IPS-20b (cell line): ENCODE results near the gene TRAPPC2B.
A peak's percentile ranks its signal among the peaks of the same experiment; 100 is the strongest.

ENCODE experiments used
- H3K27ac ChIP-seq: one replicate; pipeline ENCODE4 v1.5.1; 2013; ENCODE audit warnings: low read length
- H3K27me3 ChIP-seq: 2 replicates; pipeline ENCODE4 v1.6.1; 2013; ENCODE audit warnings: mild to moderate bottlenecking, low read length, inconsistent platforms; ENCODE audit not compliant: insufficient read depth
- H3K36me3 ChIP-seq: 2 replicates; pipeline ENCODE4 v1.6.1; 2013; ENCODE audit warnings: low read depth, mild to moderate bottlenecking, inconsistent platforms, low read length, moderate library complexity; ENCODE audit not compliant: insufficient read depth
- H3K4me1 ChIP-seq: 2 replicates; pipeline ENCODE4 v1.6.1; 2013; ENCODE audit warnings: mild to moderate bottlenecking, control low read depth, inconsistent platforms, low read length, moderate library complexity; ENCODE audit not compliant: insufficient read depth
- H3K4me3 ChIP-seq: 2 replicates; pipeline ENCODE4 v1.5.1; 2013; ENCODE audit warnings: mild to moderate bottlenecking, low read length, inconsistent platforms
- H3K9ac ChIP-seq: 2 replicates; pipeline ENCODE4 v1.6.1; 2013; ENCODE audit warnings: low read depth, mild to moderate bottlenecking, inconsistent platforms, low read length, moderate library complexity
- H3K9me3 ChIP-seq: 2 replicates; pipeline ENCODE4 v1.6.1; 2013; ENCODE audit warnings: mild to moderate bottlenecking, low read depth, low read length, inconsistent platforms; ENCODE audit not compliant: insufficient read depth

TRAPPC2B gene

DNA sequence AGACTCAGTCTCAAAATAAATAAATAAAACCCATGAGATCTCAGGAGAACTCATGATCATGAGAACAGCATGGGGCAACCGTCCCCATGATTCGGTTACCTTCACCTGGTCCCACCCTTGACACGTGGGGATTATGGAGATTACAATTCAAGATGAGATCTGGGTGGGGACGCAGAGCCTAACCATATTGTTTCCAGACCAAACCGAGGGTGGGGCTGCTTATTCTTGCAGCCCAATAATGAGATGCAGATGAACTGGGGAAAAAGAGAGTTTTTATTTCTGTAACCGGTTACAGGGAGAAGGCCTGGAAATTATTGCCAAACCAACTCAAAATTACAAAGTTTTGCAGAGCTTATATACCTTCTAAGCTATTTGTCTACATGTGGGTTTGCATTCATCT, 12.8 kb downstream of the TRAPPC2B start:
- Histone ChIP-seq H3K9me3 (peaks cover 61% of the 10 kb centered on the region), H3K27ac (no peak overlapping the region), H3K27me3 (no peaks in the 10 kb centered on the region), H3K4me3 (no peak overlapping the region), H3K4me1 (no peaks in the 10 kb centered on the region), H3K36me3 (peaks cover 40% of the 10 kb centered on the region; the same call in 1 of the 2 replicates), H3K9ac (no peak overlapping the region)

DNA sequence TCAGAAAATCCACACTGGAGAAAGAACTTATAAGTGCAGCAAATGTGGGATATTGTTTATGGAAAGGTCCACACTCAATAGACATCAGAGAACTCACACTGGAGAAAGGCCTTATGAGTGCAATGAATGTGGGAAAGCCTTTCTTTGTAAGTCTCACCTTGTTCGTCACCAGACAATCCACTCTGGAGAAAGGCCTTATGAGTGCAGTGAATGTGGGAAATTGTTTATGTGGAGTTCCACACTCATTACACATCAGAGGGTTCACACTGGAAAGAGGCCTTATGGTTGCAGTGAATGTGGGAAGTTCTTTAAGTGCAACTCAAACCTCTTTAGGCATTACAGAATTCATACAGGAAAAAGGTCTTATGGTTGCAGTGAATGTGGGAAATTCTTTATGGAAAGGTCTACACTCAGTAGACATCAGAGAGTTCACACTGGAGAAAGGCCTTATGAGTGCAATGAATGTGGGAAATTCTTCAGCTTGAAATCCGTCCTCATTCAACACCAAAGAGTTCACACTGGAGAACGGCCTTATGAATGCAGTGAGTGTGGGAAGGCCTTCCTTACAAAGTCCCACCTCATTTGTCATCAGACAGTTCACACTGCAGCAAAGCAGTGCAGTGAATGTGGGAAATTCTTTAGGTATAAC, 14.3 kb downstream of the TRAPPC2B start:
- Histone ChIP-seq H3K27me3 (no peaks in the 10 kb centered on the region), H3K9me3 (peaks cover 57% of the 10 kb centered on the region), H3K9ac (no peak overlapping the region)

DNA sequence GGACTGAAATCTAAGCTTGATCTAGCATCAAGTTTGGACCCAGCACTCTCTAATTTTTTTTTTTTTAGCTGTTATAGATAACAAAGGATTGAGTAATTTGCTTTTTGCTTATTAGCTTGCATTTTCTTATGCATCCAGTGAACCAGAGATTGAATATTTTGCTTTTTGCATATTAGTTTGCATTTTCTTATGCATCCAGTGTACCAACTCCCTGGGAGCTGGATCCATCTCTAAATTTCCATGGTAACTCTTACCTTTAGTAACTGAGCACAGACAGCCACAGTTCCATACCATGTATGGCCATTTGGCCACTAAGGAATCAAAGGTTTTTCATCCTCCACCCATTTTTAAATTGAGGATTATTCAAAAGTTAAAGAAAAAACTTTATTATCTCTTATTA, 17.6 kb downstream of the TRAPPC2B start:
- Histone ChIP-seq H3K27ac (no peak overlapping the region), H3K4me3 (no peak overlapping the region), H3K36me3 (peaks cover 19% of the 10 kb centered on the region; the same call in 1 of the 2 replicates), H3K4me1 (no peaks in the 10 kb centered on the region), H3K9me3 (peaks cover 36% of the 10 kb centered on the region), H3K9ac (no peak overlapping the region), H3K27me3 (no peaks in the 10 kb centered on the region)

More for the DNA sequence above, 14.3 kb downstream of the TRAPPC2B start:
- Histone ChIP-seq H3K27ac (no peak overlapping the region), H3K36me3 (peaks cover 35% of the 10 kb centered on the region; the same call in 1 of the 2 replicates), H3K4me3 (no peak overlapping the region), H3K4me1 (no peaks in the 10 kb centered on the region)

DNA sequence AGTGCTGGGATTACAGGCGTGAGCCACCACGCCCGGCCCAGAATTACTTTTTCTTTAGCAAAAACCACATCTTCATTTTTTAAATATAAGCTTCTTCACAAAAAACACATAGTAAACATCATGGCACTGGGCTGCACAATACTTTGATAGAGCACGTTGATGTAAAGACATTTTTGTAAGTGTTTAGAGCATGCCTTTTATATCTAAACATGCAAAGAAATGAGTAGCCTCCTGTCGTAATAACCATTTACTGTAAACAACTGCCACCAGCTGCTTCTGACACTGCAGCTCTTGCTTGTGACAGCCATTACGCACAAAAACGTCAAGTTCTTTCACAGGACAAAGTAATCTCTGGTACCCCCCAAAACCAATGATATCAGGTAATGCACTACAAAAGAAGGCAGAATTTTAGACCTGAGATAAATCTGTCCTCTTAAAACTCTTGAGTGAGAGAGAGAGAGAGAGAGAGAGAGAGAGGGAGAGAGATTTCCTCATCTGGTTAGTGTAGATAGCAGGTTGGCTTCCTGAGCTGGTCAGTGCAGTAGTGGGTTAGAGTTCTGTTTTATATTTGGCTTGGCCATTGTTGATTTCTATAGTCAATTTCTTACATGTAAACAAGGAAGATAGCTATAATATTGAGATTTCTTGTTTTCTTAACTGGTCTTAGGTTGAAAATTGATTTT, 19.6 kb downstream of the TRAPPC2B start:
- Histone ChIP-seq H3K27ac (no peak overlapping the region), H3K9ac (no peak overlapping the region), H3K27me3 (no peaks in the 10 kb centered on the region), H3K4me3 (no peak overlapping the region), H3K9me3 (peaks cover 22% of the 10 kb centered on the region), H3K4me1 (no peaks in the 10 kb centered on the region), H3K36me3 (peaks cover 6% of the 10 kb centered on the region; the same call in 1 of the 2 replicates)

DNA sequence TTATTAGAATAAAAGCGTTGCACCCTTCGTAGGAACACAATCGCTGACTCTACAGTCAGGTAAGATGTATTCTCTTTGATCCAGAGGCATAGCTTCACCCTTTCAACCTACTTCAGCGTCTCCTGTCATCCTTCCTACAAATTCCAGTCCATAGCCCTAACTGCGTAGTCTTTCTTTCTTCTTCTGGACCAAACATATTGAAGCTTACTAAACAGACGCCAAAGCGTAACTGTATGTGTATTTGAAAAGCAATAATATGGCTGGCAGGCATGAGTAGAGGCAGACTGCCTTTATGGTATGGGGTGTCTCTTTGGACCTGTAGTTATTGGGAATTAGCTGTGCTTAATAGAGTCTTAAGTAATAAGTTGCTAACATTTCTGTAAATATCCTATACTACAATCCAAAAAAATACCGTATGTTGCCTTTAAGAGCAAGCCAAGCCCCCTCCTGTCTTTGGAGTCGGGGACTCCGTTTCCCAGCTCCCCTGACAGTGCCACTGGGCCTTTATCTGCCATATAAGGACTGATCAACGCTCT, 25.9 kb downstream of the TRAPPC2B start:
- H3K27me3 ChIP-seq: no peaks in the 10 kb centered on the region
- H3K9me3 ChIP-seq: no peaks in the 10 kb centered on the region
- peaks cover 1% of the 10 kb centered on the region; the same call in 1 of the 2 replicates for H3K36me3 ChIP-seq
- H3K4me3 ChIP-seq: peak overlapping the region; percentile 53
- peak overlapping the region; percentile 36; the same call in 1 of the 2 replicates for H3K9ac ChIP-seq
- no peaks in the 10 kb centered on the region for H3K4me1 ChIP-seq
- peak overlapping the region; percentile 26 for H3K27ac ChIP-seq

DNA sequence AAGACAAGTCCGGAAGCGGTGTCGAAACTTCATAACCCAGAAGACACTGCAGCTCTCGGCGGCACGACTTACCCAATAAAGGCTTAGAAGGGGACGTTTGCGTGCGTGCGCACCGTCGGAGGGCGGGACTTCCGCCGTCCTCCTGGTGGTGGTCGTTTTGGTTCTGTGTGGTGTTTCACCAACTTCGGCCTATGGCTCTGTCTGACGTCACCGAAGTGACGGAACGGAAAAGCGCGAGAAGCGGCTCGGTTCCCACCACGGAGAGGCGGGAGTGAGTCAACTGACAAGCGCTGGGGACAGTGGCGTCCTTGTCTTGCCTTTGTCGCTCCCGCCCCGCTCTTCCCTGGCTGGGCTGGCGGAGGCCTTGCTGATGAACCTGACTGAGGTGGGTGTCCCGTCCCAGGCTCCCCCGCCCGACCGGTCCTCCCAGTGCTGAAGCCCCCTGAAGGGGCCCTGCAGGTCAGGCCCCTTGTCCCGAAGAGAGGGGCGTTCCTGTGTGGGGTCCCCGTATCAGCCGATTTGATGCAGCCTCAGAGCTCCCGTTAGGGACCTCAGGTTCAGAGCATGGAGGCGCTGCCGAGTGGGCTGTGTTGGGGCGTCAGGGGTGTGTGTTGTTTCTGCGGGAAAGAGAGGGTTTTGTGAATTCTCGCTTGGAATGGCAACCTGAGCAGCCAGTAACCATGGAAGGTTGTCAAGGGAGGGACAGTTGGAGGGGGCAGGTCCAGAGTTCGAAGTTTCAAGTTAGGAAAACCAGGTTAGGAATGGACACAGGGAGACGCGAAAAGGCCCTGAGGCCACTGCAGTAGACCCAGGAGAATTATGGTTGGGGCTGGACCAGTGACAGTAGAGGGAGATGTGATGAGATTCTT, 26.6 kb downstream of the TRAPPC2B start, which contains the start of gene ZNF548:
TSS of gene ZNF548 (plus strand) at position 125 of the 869 bp plus-strand sequence. CDS start at position 371, 246 bp downstream.
- peaks cover 4% of the 10 kb centered on the region; the same call in 1 of the 2 replicates for H3K36me3 ChIP-seq
- no peaks in the 10 kb centered on the region for H3K4me1 ChIP-seq
- peak within 1 kb of the TSS; percentile 26 for H3K27ac ChIP-seq

DNA sequence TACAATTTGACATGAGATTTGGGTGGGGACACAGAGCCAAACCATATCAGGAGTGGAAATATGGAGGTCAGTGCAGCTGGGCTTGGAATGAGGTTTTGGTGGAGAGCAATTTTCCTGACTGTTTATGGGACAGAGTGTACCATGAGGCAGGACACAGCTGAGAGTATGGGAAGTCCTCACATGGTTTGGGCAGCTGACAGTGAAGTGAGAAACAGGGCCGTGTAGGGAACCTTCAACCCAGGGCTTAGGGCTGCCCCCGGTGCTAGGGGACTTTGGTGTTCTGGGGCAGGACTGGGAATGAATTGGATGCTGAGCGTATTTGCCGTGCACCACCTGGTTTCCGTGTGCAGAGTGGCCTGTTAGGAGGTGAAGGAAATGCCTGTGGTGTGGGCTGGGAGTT, 32.4 kb downstream of the TRAPPC2B start:
- Histone ChIP-seq H3K9me3 (peaks cover 9% of the 10 kb centered on the region), H3K9ac (no peak overlapping the region), H3K27ac (no peak overlapping the region), H3K4me3 (no peak overlapping the region), H3K36me3 (peaks cover 27% of the 10 kb centered on the region), H3K27me3 (no peaks in the 10 kb centered on the region), H3K4me1 (no peaks in the 10 kb centered on the region)

More for the DNA sequence above, 26.6 kb downstream of the TRAPPC2B start, which contains the start of gene ZNF548:
- Histone ChIP-seq H3K4me3 (peak within 1 kb of the TSS; percentile 92), H3K27me3 (no peaks in the 10 kb centered on the region), H3K9ac (peak within 1 kb of the TSS; percentile 88), H3K9me3 (no peaks in the 10 kb centered on the region)

DNA sequence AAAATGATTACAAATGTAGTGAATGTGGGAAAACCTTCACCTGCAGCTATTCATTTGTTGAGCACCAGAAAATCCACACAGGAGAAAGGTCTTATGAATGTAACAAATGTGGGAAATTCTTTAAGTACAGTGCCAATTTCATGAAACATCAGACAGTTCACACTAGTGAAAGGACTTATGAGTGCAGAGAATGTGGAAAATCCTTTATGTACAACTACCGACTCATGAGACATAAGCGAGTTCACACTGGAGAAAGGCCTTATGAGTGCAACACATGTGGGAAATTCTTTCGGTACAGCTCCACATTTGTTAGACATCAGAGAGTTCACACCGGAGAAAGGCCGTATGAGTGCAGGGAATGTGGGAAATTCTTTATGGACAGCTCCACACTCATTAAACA, 35.5 kb downstream of the TRAPPC2B start:
- no peak overlapping the region for H3K27ac ChIP-seq
- no peaks in the 10 kb centered on the region for H3K27me3 ChIP-seq
- H3K9ac ChIP-seq: no peak overlapping the region
- H3K4me1 ChIP-seq: no peaks in the 10 kb centered on the region
- peaks cover 20% of the 10 kb centered on the region for H3K9me3 ChIP-seq
- H3K4me3 ChIP-seq: no peak overlapping the region
- H3K36me3 ChIP-seq: peaks cover 27% of the 10 kb centered on the region

DNA sequence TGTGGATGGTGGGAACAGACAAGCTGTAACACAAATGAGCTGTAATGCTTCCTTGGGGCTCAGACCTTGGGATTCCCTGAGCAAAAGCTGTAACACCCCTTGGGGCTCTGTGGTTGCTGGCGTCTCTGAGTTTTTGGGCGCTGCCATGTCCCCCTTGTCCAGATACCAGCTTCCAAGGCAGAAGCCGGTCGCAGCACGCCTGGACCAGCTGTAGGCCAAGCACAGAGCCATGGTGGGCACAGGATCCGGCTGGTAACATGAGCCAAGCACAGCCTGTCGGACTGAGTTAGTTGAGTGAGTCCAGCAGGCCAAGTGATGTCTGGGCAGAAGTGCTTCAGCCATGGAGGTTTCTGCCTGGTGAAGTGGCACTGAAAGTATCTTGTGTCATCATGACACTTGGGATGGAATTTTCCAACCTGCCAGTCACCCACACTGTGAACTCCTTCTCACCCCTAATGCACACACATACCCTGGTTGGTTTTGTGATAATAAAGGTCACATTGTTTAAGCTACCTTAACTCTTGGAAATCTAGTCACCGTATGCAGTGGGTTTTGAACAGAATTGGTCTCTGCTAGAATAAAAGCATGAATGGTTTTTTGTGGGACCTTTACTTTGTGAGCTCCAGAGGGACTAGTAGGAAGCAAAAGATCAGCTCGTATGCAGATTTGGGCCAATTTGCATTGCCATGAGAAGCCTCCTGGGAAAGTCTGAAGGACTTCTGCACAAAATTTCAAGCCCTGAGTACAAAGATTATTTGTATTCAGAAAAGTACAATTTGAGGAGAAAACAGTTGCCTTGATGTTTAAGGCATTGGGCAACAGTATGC, 40.6 kb downstream of the TRAPPC2B start:
- no peak overlapping the region for H3K4me3 ChIP-seq
- H3K9ac ChIP-seq: no peak overlapping the region
- peaks cover 14% of the 10 kb centered on the region; the same call in 1 of the 2 replicates for H3K9me3 ChIP-seq
- no peaks in the 10 kb centered on the region for H3K4me1 ChIP-seq
- no peak overlapping the region for H3K27ac ChIP-seq
- no peaks in the 10 kb centered on the region for H3K27me3 ChIP-seq
- H3K36me3 ChIP-seq: peaks cover 9% of the 10 kb centered on the region

DNA sequence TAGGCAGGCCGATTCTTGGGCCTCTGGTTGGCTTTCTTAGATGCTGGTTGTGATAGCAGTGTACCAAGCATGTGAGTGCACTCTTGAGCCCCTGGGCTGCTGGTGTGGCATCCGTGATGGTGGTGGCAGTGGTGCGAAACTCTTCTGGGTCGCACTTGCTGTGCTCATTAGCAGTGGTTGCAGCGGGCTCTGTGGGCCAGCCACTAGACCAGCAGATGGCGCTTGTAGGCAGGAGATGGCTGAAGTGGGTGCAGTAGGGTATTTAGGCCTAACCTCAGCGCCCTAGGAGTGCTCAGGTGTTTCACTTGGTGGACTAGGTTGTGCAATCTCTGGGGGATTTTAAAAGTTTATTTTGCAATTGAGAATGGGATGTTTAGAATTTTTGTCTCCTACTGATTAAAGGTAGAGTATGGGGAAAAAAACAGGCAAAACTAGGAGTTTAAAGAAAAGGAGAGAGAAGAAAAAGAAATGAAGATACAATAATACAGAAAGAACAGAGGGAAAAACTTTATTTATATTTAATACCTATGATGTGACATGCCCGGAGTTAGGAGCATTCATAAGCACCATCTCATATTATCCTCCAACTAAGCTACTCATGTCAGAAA, 43.3 kb downstream of the TRAPPC2B start:
- H3K4me3 ChIP-seq: no peak overlapping the region
- H3K36me3 ChIP-seq: no peaks in the 10 kb centered on the region
- H3K9me3 ChIP-seq: peaks cover 11% of the 10 kb centered on the region; the same call in 1 of the 2 replicates
- no peaks in the 10 kb centered on the region for H3K27me3 ChIP-seq
- no peaks in the 10 kb centered on the region for H3K4me1 ChIP-seq
- H3K9ac ChIP-seq: no peak overlapping the region
- H3K27ac ChIP-seq: no peak overlapping the region
